CD4-positive, alpha-beta T cell treated with Interleukin-17A for 1 hour (primary cell): ENCODE measurements around the gene PGAP2.

Experiments
- DNase-seq: peaks from one replicate; pipeline ENCODE4 v3.0.0-alpha.2; 2020

Gene PGAP2

GRCh38 chr11:3834349-3834663 lies 25.9 kb downstream of the PGAP2 start:
- no peak for DNase-seq

GRCh38 chr11:3834664-3835461 lies 26.5 kb downstream of the PGAP2 start:
- peak; percentile 39 for DNase-seq

- no peak for DNase-seq
These were observed 27.4 kb downstream of the PGAP2 start for GRCh38 chr11:3835751-3836150.

- DNase-seq: peak; percentile 71
These were observed 28.5 kb downstream of the PGAP2 start for GRCh38 chr11:3836903-3837302.

- peak; percentile 39 for DNase-seq
These were observed 29.4 kb downstream of the PGAP2 start for GRCh38 chr11:3837793-3838192.

- DNase-seq: no peak
These were observed 30.1 kb downstream of the PGAP2 start for GRCh38 chr11:3838504-3838903.

- peak; percentile 44 for DNase-seq
These were observed 31.9 kb downstream of the PGAP2 start for GRCh38 chr11:3840004-3840869.

GRCh38 chr11:3840870-3841425 lies 32.6 kb downstream of the PGAP2 start, which contains the start of gene RHOG:
RHOG (minus strand) TSS chr11:3840959; CDS start chr11:3828138, 12,821 bp downstream.
- no peak for DNase-seq

GRCh38 chr11:3841426-3842350 lies 33.3 kb downstream of the PGAP2 start:
- peak; percentile 96 for DNase-seq

- DNase-seq: no peak
These were observed 35.0 kb downstream of the PGAP2 start for GRCh38 chr11:3843326-3843725.

GRCh38 chr11:3845246-3845645 lies 36.9 kb downstream of the PGAP2 start:
- DNase-seq: no peak

GRCh38 chr11:3845670-3846069 lies 37.3 kb downstream of the PGAP2 start:
- no peak for DNase-seq

GRCh38 chr11:3849297-3849874 lies 41.0 kb downstream of the PGAP2 start:
- DNase-seq: peak; percentile 82

GRCh38 chr11:3853545-3853842 lies 45.1 kb downstream of the PGAP2 start:
- DNase-seq: no peak

GRCh38 chr11:3853899-3854659 lies 45.7 kb downstream of the PGAP2 start:
- DNase-seq: peak; percentile 84

GRCh38 chr11:3854660-3854976 lies 46.3 kb downstream of the PGAP2 start:
- DNase-seq: no peak

GRCh38 chr11:3854977-3855807 lies 46.8 kb downstream of the PGAP2 start, which contains the start of gene STIM1:
STIM1 (plus strand) TSS chr11:3855664; CDS start chr11:3856271, 607 bp downstream.
- DNase-seq: peak; percentile 98

- DNase-seq: peak; percentile 55
These were observed 47.6 kb downstream of the PGAP2 start for GRCh38 chr11:3855808-3856491.

- no peak for DNase-seq
These were observed 48.6 kb downstream of the PGAP2 start for GRCh38 chr11:3856856-3857553.
